Measurements from ENCODE around the gene SLC22A3.

DNA sequence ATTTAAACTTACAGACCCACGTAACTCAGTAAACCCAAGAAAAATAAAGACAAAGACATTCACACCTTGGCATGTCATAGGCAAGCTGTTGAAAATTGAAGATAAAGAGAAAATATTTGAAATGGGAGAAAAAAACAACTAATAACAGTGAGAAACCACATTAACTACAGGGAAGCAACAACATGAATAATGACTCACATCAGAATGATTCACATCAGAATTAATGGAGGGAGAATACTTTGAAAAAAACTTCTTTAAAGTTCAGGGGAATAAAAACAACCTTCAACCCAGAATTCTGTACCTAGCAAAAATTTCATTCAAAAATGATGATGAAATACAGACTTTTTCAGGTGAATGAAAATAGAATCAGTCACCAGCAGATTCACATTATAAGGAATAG lies 32.9 kb upstream of the SLC22A3 start:
- TF ChIP-seq CTCF (IDR thresholded peaks at IDR 0.05; ENCODE audit: poor library complexity) = no peak
- TF ChIP-seq EZH2 (IDR thresholded peaks at IDR 0.05; ENCODE audit: borderline replicate concordance) = no peak
- TF ChIP-seq EZH2phosphoT487 (IDR thresholded peaks at IDR 0.05; ENCODE audit: low read depth, severe bottlenecking, unreplicated experiment) = no peak

Data from hepatocyte (in vitro differentiated cells).